ENCODE results near the gene CACNG1.

Gene CACNG1

GRCh38 chr17:67041941-67042899 lies 2.1 kb upstream of the CACNG1 start:
- TF ChIP-seq CTCF (IDR thresholded peaks at IDR 0.05; ENCODE audit: low read depth, low read length, missing control alignments) = no peak
- no peak for DNase-seq (ENCODE audit: extremely low read depth, low read depth)

GRCh38 chr17:67043283-67043682 lies 1.1 kb upstream of the CACNG1 start:
- DNase-seq (ENCODE audit: extremely low read depth, low read depth) = no peak
- no peak for TF ChIP-seq CTCF (IDR thresholded peaks at IDR 0.05; ENCODE audit: low read depth, low read length, missing control alignments)
- H3K4me3 ChIP-seq (replicated peaks; ENCODE audit: low read depth, low read length) = no peak overlapping the region

More at GRCh38 chr17:67041941-67042899, 2.1 kb upstream of the CACNG1 start:
- H3K4me3 ChIP-seq (replicated peaks; ENCODE audit: low read depth, low read length) = no peak overlapping the region

- no peak for TF ChIP-seq CTCF (IDR thresholded peaks at IDR 0.05; ENCODE audit: low read depth, low read length, missing control alignments)
- H3K4me3 ChIP-seq (replicated peaks; ENCODE audit: low read depth, low read length) = no peak overlapping the region
- DNase-seq (ENCODE audit: extremely low read depth, low read depth) = no peak
These were observed 586 bp downstream of the CACNG1 start for GRCh38 chr17:67044940-67045339.

- no peak for TF ChIP-seq CTCF (IDR thresholded peaks at IDR 0.05; ENCODE audit: low read depth, low read length, missing control alignments)
- no peak overlapping the region for H3K4me3 ChIP-seq (replicated peaks; ENCODE audit: low read depth, low read length)
- DNase-seq (ENCODE audit: extremely low read depth, low read depth) = no peak
These were observed 2.0 kb downstream of the CACNG1 start for GRCh38 chr17:67046398-67046797.

GRCh38 chr17:67047382-67047781 lies 3.0 kb downstream of the CACNG1 start:
- TF ChIP-seq CTCF (IDR thresholded peaks at IDR 0.05; ENCODE audit: low read depth, low read length, missing control alignments) = no peak
- no peak overlapping the region for H3K4me3 ChIP-seq (replicated peaks; ENCODE audit: low read depth, low read length)
- no peak for DNase-seq (ENCODE audit: extremely low read depth, low read depth)

GRCh38 chr17:67049025-67049739 lies 4.8 kb downstream of the CACNG1 start:
- no peak overlapping the region for H3K4me3 ChIP-seq (replicated peaks; ENCODE audit: low read depth, low read length)
- no peak for TF ChIP-seq CTCF (IDR thresholded peaks at IDR 0.05; ENCODE audit: low read depth, low read length, missing control alignments)
- DNase-seq (ENCODE audit: extremely low read depth, low read depth) = no peak

Measured in HFF-Myc (cell line).